GM12878 (cell line): ENCODE results near the gene MAGI1. TPM values are rescaled to one million over a fixed set of nuclear protein-coding genes. Genes with fewer than 3 reads are reported as not detected.

Experiments
- ATAC-seq: fragments of 200-7000 bp; cut with Tn5 transposase; 3 replicates; pipeline ENCODE4 v1.9.1; 2020; ENCODE audit warnings: mild to moderate bottlenecking, moderate library complexity
- BruUV-seq: library from RNA; stranded (reverse); fragments of 400-500 nt; replicated peaks from 2 replicates; lab custom pipeline; 2021; lab: Mats Ljungman, UMichigan
- CTCF ChIA-PET: fragments of 300-600 bp; sonication (Branson Sonifier 250); formaldehyde crosslinking; extraction: SDS; loops from one replicate; lab custom pipeline; 2021; ENCODE audit warnings: inconsistent platforms; lab: Yijun Ruan, JAX
- POLR2A ChIA-PET: fragments of 350-600 bp; formaldehyde crosslinking; extraction: SDS; loops from one replicate; lab custom pipeline; 2021; ENCODE audit warnings: inconsistent platforms; lab: Charles Lee
- RAD21 ChIA-PET: fragments of 300-600 bp; sonication (Branson Sonifier 250); formaldehyde crosslinking; loops from one replicate; lab custom pipeline; 2023; ENCODE audit warnings: antibody characterized with exemption; ENCODE audit not compliant: unreplicated experiment; lab: Charles Lee
- SMC1A ChIA-PET: fragments of 300-600 bp; sonication (Branson Sonifier 250); formaldehyde crosslinking; loops from one replicate; lab custom pipeline; 2023; ENCODE audit not compliant: unreplicated experiment, uncharacterized antibody; lab: Charles Lee
- DNase-seq: peaks from one replicate; pipeline ENCODE4 v3.0.0-alpha.2; 2011; ENCODE audit warnings: low read depth, low spot score
- FAIRE-seq: peaks from 3 replicates; lab custom pipeline; 2011; peaks lifted over from hg19 to GRCh38; lab: Jason Lieb, UNC
- H2AFZ ChIP-seq: 2 replicates; pipeline ENCODE4 v1.6.0; 2011; ENCODE audit warnings: low read depth, low read length, control low read depth; ENCODE audit not compliant: control insufficient read depth
- H3K27ac ChIP-seq: 2 replicates; pipeline ENCODE4 v1.5.1; 2011; ENCODE audit warnings: control low read depth; ENCODE audit not compliant: control insufficient read depth, insufficient read depth
- H3K27me3 ChIP-seq, 2 experiments: replicated peaks in 1 of 2; 2 replicates each; pipeline versions ENCODE4 v1.6.0 to v1.6.1; 2011; ENCODE audit warnings: low read length in 1 of 2; ENCODE audit not compliant: control insufficient read depth in 2 of 2, insufficient read depth in 2 of 2
- H3K36me3 ChIP-seq, 2 experiments: 2 replicates each; pipeline ENCODE4 v1.5.1; 2011; ENCODE audit warnings: low read length in 1 of 2; ENCODE audit not compliant: control insufficient read depth in 2 of 2, insufficient read depth in 2 of 2
- H3K4me1 ChIP-seq: 2 replicates; pipeline ENCODE4 v1.6.1; 2011; ENCODE audit warnings: mild to moderate bottlenecking, low read length, moderate library complexity, mixed read lengths; ENCODE audit not compliant: control insufficient read depth, insufficient read depth
- H3K4me2 ChIP-seq: 2 replicates; pipeline ENCODE4 v1.6.0; 2011; ENCODE audit warnings: control low read depth; ENCODE audit not compliant: control insufficient read depth, insufficient read depth
- H3K4me3 ChIP-seq: fragments of 200-600 bp; sonication (generic); 2 replicates; pipeline ENCODE4 v1.5.1; 2016
- H3K79me2 ChIP-seq: 2 replicates; pipeline ENCODE4 v1.6.0; 2011; ENCODE audit warnings: low read length; ENCODE audit not compliant: control insufficient read depth, insufficient read depth
- H3K9ac ChIP-seq: 2 replicates; pipeline ENCODE4 v1.8.0; 2011; ENCODE audit warnings: low read length, control low read depth, mixed read lengths; ENCODE audit not compliant: control insufficient read depth, insufficient read depth
- H3K9me3 ChIP-seq: replicated peaks from 3 replicates; pipeline ENCODE4 v1.5.1; 2011; ENCODE audit warnings: mild to moderate bottlenecking, low read length; ENCODE audit not compliant: control insufficient read depth, insufficient read depth
- H4K20me1 ChIP-seq: 2 replicates; pipeline ENCODE4 v1.6.0; 2011; ENCODE audit not compliant: control insufficient read depth, insufficient read depth
- BCL3 ChIP-seq: IDR thresholded peaks from 2 replicates; pipeline ENCODE4 v1.6.1; 2011; ENCODE audit warnings: borderline replicate concordance, low read depth, mild to moderate bottlenecking, moderate library complexity, low read length; ENCODE audit not compliant: insufficient read depth, poor library complexity, severe bottlenecking
- CREM ChIP-seq: IDR thresholded peaks from 2 replicates; pipeline ENCODE4 v1.6.1; 2014; ENCODE audit warnings: antibody characterized with exemption, low read depth
- CTCF ChIP-seq, 3 experiments: IDR thresholded peaks in 2 of 3; conservative IDR thresholded peaks in 1 of 3; 2 replicates each; pipeline ENCODE4 v1.5.1; 2011; ENCODE audit warnings: low read depth in 3 of 3, low read length in 3 of 3, mild to moderate bottlenecking in 3 of 3, control low read depth in 2 of 3, moderate library complexity in 2 of 3, inconsistent platforms in 1 of 3, mixed read lengths in 1 of 3; ENCODE audit not compliant: control insufficient read depth in 2 of 3, insufficient read depth in 1 of 3; ENCODE audit errors: extremely low read depth in 1 of 3
- EZH2 ChIP-seq: IDR thresholded peaks from 2 replicates; pipeline ENCODE4 v1.6.1; 2012; ENCODE audit warnings: low read depth, mild to moderate bottlenecking, control low read depth, inconsistent platforms, low read length, borderline replicate concordance; ENCODE audit not compliant: control insufficient read depth
- FOS ChIP-seq: IDR thresholded peaks from 3 replicates; pipeline ENCODE4 v1.6.1; 2011; ENCODE audit warnings: borderline replicate concordance; ENCODE audit not compliant: insufficient read length; ENCODE audit errors: extremely low read depth
- FOXM1 ChIP-seq: IDR thresholded peaks from 2 replicates; pipeline ENCODE4 v1.6.1; 2012; ENCODE audit warnings: low read depth, mild to moderate bottlenecking, inconsistent platforms, low read length, moderate library complexity
- KLF5 ChIP-seq: fragments of 450-650 bp; IDR thresholded peaks from 2 replicates; pipeline ENCODE4 v1.6.1; 2014; ENCODE audit warnings: mild to moderate bottlenecking; ENCODE audit not compliant: partially characterized antibody
- MEF2A ChIP-seq: IDR thresholded peaks from 2 replicates; pipeline ENCODE4 v1.6.1; 2011; ENCODE audit warnings: low read depth, mild to moderate bottlenecking, low read length, moderate library complexity; ENCODE audit not compliant: insufficient read depth
- MEF2B ChIP-seq: fragments of 450-650 bp; IDR thresholded peaks from 2 replicates; pipeline ENCODE4 v1.6.1; 2018; ENCODE audit warnings: mild to moderate bottlenecking, moderate library complexity; ENCODE audit not compliant: partially characterized antibody, poor library complexity, severe bottlenecking
- MYC ChIP-seq: IDR thresholded peaks from 2 replicates; pipeline ENCODE4 v1.6.1; 2011; ENCODE audit warnings: mild to moderate bottlenecking, low read length, moderate library complexity, inconsistent platforms; ENCODE audit not compliant: insufficient read depth, insufficient replicate concordance, insufficient read length, severe bottlenecking
- NBN ChIP-seq: fragments of 450-650 bp; IDR thresholded peaks from 2 replicates; pipeline ENCODE4 v1.6.1; 2016
- PAX5 ChIP-seq: IDR thresholded peaks from 2 replicates; pipeline ENCODE4 v1.6.1; 2011; ENCODE audit warnings: low read depth, low read length, borderline replicate concordance
- POLR2AphosphoS2 ChIP-seq: IDR thresholded peaks from 2 replicates; pipeline ENCODE4 v1.6.1; 2011; ENCODE audit warnings: low read depth, mild to moderate bottlenecking, low read length, improper control_type of control experiment, moderate library complexity
- RCOR1 ChIP-seq: conservative IDR thresholded peaks from 2 replicates; pipeline ENCODE4 v1.6.1; 2012; ENCODE audit warnings: low read depth, low read length, improper control_type of control experiment
- SUZ12 ChIP-seq: fragments of 200-600 bp; sonication (generic); IDR thresholded peaks from one replicate; pipeline ENCODE4 v1.6.1; 2018; ENCODE audit warnings: antibody characterized with exemption, mild to moderate bottlenecking; ENCODE audit not compliant: unreplicated experiment
- ZBED1 ChIP-seq: IDR thresholded peaks from 2 replicates; pipeline ENCODE4 v1.6.1; 2016; ENCODE audit warnings: borderline replicate concordance
- WGBS: methylation state at CpG from one replicate; pipeline ENCODE4 v1.1.6; 2016; ENCODE audit warnings: low lambda C conversion rate; ENCODE audit not compliant: insufficient replicate concordance, insufficient coverage; ENCODE audit errors: missing lambda C conversion rate; 5-methylcytosine and 5-hydroxymethylcytosine counted together
- in situ Hi-C: fragments of 300-500 bp; cut with MboI; formaldehyde crosslinking; loops from 9 replicates; pipeline ENCODE4 v1.14.3; 2018; ENCODE audit warnings: mixed read lengths
- intact Hi-C: fragments of 100-400 bp; cut with micrococcal nuclease; formaldehyde crosslinking; loops from one replicate; pipeline ENCODE4 v1.14.2; 2022; ENCODE audit not compliant: unreplicated experiment
- polyA plus RNA-seq, 11 experiments: library from polyadenylated mRNA; depleted of rRNA in 4 of 11; unstranded in 6 of 11; stranded (reverse) in 5 of 11; fragments of >200 nt; fragmentation: Nextera tagmentation in 4 of 11; fragmentation: Illumina TruSeq in 1 of 11; extraction: Ambion mirVana in 4 of 11; extraction: Trizol in 1 of 11; gene quantifications; 1 replicate in 1 of 11; 2 replicates in 10 of 11; pipeline versions ENCODE4 v1.2.1 to v1.2.3, GENCODE V29; 2011 to 2016; ENCODE audit warnings: inconsistent platforms in 2 of 11, missing spikeins in 2 of 11, low read depth in 1 of 11
- total RNA-seq, 4 experiments: library from RNA; depleted of rRNA in 3 of 4; stranded (reverse); fragments of >200 nt in 3 of 4; fragmentation: Illumina TruSeq in 1 of 4; extraction: Trizol in 1 of 4; gene quantifications; 2 replicates each; pipeline versions ENCODE4 v1.2.1 to v1.2.3, GENCODE V29; 2013 to 2021

Gene MAGI1
- total and polyA plus RNA-seq, 10 of the 15 experiments (the other 5 are each of a cell fraction or from before 2014, with no cell fraction given): 0.02 to 3.3 (median 0.29) TPM; not detected in 1

GRCh38 chr3:65328148-65328547 is 710.6 kb downstream of the MAGI1 start:
- Histone ChIP-seq H3K36me3 (no peaks in the 10 kb centered on the region), H3K4me1 (no peaks in the 10 kb centered on the region), H3K9me3 (no peaks in the 10 kb centered on the region), H3K27ac (no peak overlapping the region), H3K4me3 (no peak overlapping the region), H3K79me2 (no peaks in the 10 kb centered on the region), H4K20me1 (no peaks in the 10 kb centered on the region), H3K9ac (no peak overlapping the region), H2AFZ (no peak overlapping the region), H3K4me2 (no peak overlapping the region), H3K27me3 (no peaks in the 10 kb centered on the region)
- in situ Hi-C loops: no loop called here
- ChIA-PET CTCF (no interaction called here), RAD21 (no interaction called here), SMC1A (no interaction called here), POLR2A (no interaction called here)
- FAIRE-seq (no peak), ATAC-seq (no peak), DNase-seq (no peak)
- no TSS peak for BruUV-seq
- 41% methylated on average over 4 of the region's 4 CpGs for WGBS
- intact Hi-C loops: no loop called here
- TF ChIP-seq CREM (no peak), FOS (no peak), RCOR1 (no peak), KLF5 (no peak), MEF2A (no peak), NBN (no peak), MYC (no peak), EZH2 (no peak), CTCF (IDR thresholded peaks at IDR 0.05 in 2 of 3, conservative IDR thresholded peaks at IDR 0.05 in 1 of 3; ENCODE audit: control insufficient read depth in 2 of 3, extremely low read depth in 1 of 3, insufficient read depth in 1 of 3, low read depth in 3 of 3, low read length in 3 of 3) (no peak), POLR2AphosphoS2 (no peak), PAX5 (no peak), ZBED1 (no peak), FOXM1 (no peak), BCL3 (no peak), SUZ12 (no peak), MEF2B (no peak)
